T-cell (primary cell): Measurements from ENCODE around the gene VASH2. TPM values are rescaled to one million over a fixed set of nuclear protein-coding genes. Genes with fewer than 3 reads are reported as not detected.

Source experiments
- ATAC-seq, 4 experiments: fragments of 200-7000 bp in 3 of 4; fragments of 150-1000 bp in 1 of 4; cut with Tn5 transposase; replicated peaks in 1 of 4; 1 replicate in 3 of 4; 2 replicates in 1 of 4; pipeline ENCODE4 v1.10.0; 2021; ENCODE audit warnings: moderate library complexity in 3 of 4, mild to moderate bottlenecking in 2 of 4, moderate number of reproducible peaks in 1 of 4
- CTCF ChIA-PET, 2 donors: fragments of 300-600 bp; sonication (Branson Sonifier 250); formaldehyde crosslinking; loops; one replicate each; lab custom pipeline; 2022; ENCODE audit warnings: antibody characterized with exemption in 2 of 2; lab: Charles Lee
- POLR2A ChIA-PET, 2 donors: fragments of 300-600 bp; sonication (Branson Sonifier 250); formaldehyde crosslinking; loops; one replicate each; lab custom pipeline; 2022; ENCODE audit warnings: antibody characterized with exemption in 2 of 2; lab: Charles Lee
- DNase-seq, 35 experiments: peaks; one replicate each; pipeline versions ENCODE4 v3.0.0 to v3.0.0-alpha.2; 2013 to 2023
- H3K27ac ChIP-seq: one replicate; pipeline ENCODE4 v1.5.1; 2013; ENCODE audit warnings: low read length
- H3K27me3 ChIP-seq, 2 experiments: replicated peaks in 1 of 2; 1 replicate in 1 of 2; 2 replicates in 1 of 2; pipeline versions ENCODE4 v1.6.1 to v1.7.0; 2013; ENCODE audit warnings: low read length in 1 of 2, mixed read lengths in 1 of 2; ENCODE audit not compliant: control insufficient read depth in 2 of 2, insufficient read depth in 2 of 2; ENCODE audit errors: extremely low read depth in 1 of 2
- H3K36me3 ChIP-seq, 2 donors: 1 replicate in 1 of 2; 2 replicates in 1 of 2; pipeline versions ENCODE4 v1.6.1 to v1.7.0; 2013; ENCODE audit warnings: low read length in 1 of 2; ENCODE audit not compliant: control insufficient read depth in 2 of 2, insufficient read depth in 1 of 2; ENCODE audit errors: extremely low read depth in 1 of 2
- H3K4me1 ChIP-seq, 2 experiments: 1 replicate in 1 of 2; 2 replicates in 1 of 2; pipeline versions ENCODE4 v1.6.1 to v1.7.0; 2013; ENCODE audit warnings: low read length in 2 of 2, mixed read lengths in 1 of 2; ENCODE audit not compliant: insufficient read depth in 2 of 2, control insufficient read depth in 1 of 2; ENCODE audit errors: extremely low read depth in 1 of 2
- H3K4me3 ChIP-seq, 2 donors: 1 replicate in 1 of 2; 2 replicates in 1 of 2; pipeline versions ENCODE4 v1.5.1 to v1.7.0; 2013; ENCODE audit warnings: mild to moderate bottlenecking in 2 of 2, low read length in 1 of 2, moderate library complexity in 1 of 2; ENCODE audit not compliant: control insufficient read depth in 1 of 2; ENCODE audit errors: extremely low read depth in 1 of 2
- H3K9me3 ChIP-seq: 2 replicates; pipeline ENCODE4 v1.7.0; 2013
- H3K27ac Mint-ChIP-seq, 2 donors: one replicate each; pipeline ENCODE4 v1.8.0; 2020 to 2021; ENCODE audit warnings: mild to moderate bottlenecking in 2 of 2, mixed read lengths in 2 of 2
- H3K27me3 Mint-ChIP-seq, 2 donors: one replicate each; pipeline ENCODE4 v1.8.0; 2021 to 2022; ENCODE audit warnings: mixed read lengths in 2 of 2
- H3K36me3 Mint-ChIP-seq: one replicate; pipeline ENCODE4 v1.8.0; 2021; ENCODE audit warnings: mixed read lengths
- H3K4me1 Mint-ChIP-seq, 3 donors: one replicate each; pipeline ENCODE4 v1.8.0; 2020 to 2022; ENCODE audit warnings: mixed read lengths in 3 of 3, mild to moderate bottlenecking in 1 of 3
- H3K4me3 Mint-ChIP-seq, 3 donors: one replicate each; pipeline ENCODE4 v1.8.0; 2020 to 2022; ENCODE audit warnings: mild to moderate bottlenecking in 3 of 3, mixed read lengths in 3 of 3, moderate library complexity in 3 of 3
- H3K9me3 Mint-ChIP-seq, 3 donors: one replicate each; pipeline ENCODE4 v1.8.0; 2020 to 2022; ENCODE audit warnings: mixed read lengths in 3 of 3
- WGBS: methylation state at CpG from one replicate; pipeline ENCODE4 v1.1.5; 2013; ENCODE audit warnings: missing lambda C conversion rate; ENCODE audit not compliant: insufficient coverage; 5-methylcytosine and 5-hydroxymethylcytosine counted together
- total RNA-seq, 35 experiments: library from RNA in 6 of 35; stranded (reverse) in 6 of 35; fragments of 120-200 nt in 1 of 35; gene quantifications; one replicate each; pipeline versions ENCODE4 v1.2.1 to v1.2.4 and lab custom pipeline; 2013 to 2026

The VASH2 gene
- total RNA-seq, 5 donors from 2014 or later (not counting 1 experiment from before 2014, with no cell fraction given): 0.47 to 0.85 (median 0.53) TPM; not detected in 1

GRCh38 chr1:212945056-212945455 is 5.3 kb upstream of the VASH2 start:
- DNase-seq (no peak), ATAC-seq (no peak)
- H3K36me3 ChIP-seq: no peaks in the 10 kb centered on the region
- H3K4me1 ChIP-seq: peaks cover 0 to 2% of the 10 kb centered on the region in 2 experiments
- peaks cover 9 to 14% of the 10 kb centered on the region in 2 donors for H3K27me3 Mint-ChIP-seq
- H3K4me3 ChIP-seq: no peak overlapping the region
- POLR2A ChIA-PET: no interaction called here
- H3K36me3 Mint-ChIP-seq: no peaks in the 10 kb centered on the region
- H3K4me3 Mint-ChIP-seq: no peak overlapping the region
- H3K27ac ChIP-seq: no peak overlapping the region
- peaks cover 0 to 10% of the 10 kb centered on the region in 2 experiments for H3K27me3 ChIP-seq
- peaks cover under 1 to 5% (median 3%) of the 10 kb centered on the region in 3 donors for H3K4me1 Mint-ChIP-seq
- CTCF ChIA-PET: no interaction called here
- no peaks in the 10 kb centered on the region for H3K9me3 ChIP-seq
- H3K27ac Mint-ChIP-seq: no peak overlapping the region
- peaks cover 4 to 6% (median 4%) of the 10 kb centered on the region in 3 donors for H3K9me3 Mint-ChIP-seq
- WGBS: no CpG with 5 or more reads among the region's 2 CpGs

- no peaks in the 10 kb centered on the region for H3K36me3 ChIP-seq
- H3K9me3 ChIP-seq: no peaks in the 10 kb centered on the region
- CTCF ChIA-PET: no interaction called here
- no peak for DNase-seq
- Mint-ChIP-seq H3K36me3 (no peaks in the 10 kb centered on the region), H3K27ac (no peak overlapping the region), H3K4me1 (peaks cover 4 to 8% (median 5%) of the 10 kb centered on the region in 3 donors), H3K4me3 (no peak overlapping the region), H3K27me3 (peaks cover 12 to 17% of the 10 kb centered on the region in 2 donors), H3K9me3 (peaks cover 0 to 4% (median 2%) of the 10 kb centered on the region in 3 donors)
- H3K27ac ChIP-seq: no peak overlapping the region
- no peak for ATAC-seq
- peaks cover 0 to 16% of the 10 kb centered on the region in 2 experiments for H3K27me3 ChIP-seq
- no peak overlapping the region for H3K4me3 ChIP-seq
- H3K4me1 ChIP-seq: peaks cover 0 to 7% of the 10 kb centered on the region in 2 experiments
- POLR2A ChIA-PET: no interaction called here
- 80% methylated on average over 1 of the region's 4 CpGs for WGBS
Measured at GRCh38 chr1:212945463-212946160, 4.7 kb upstream of the VASH2 start.

- peaks cover 0 to 17% of the 10 kb centered on the region in 2 experiments for H3K4me1 ChIP-seq
- no peaks in the 10 kb centered on the region for H3K36me3 Mint-ChIP-seq
Measured at GRCh38 chr1:212946872-212947271, 3.5 kb upstream of the VASH2 start.

GRCh38 chr1:212949771-212950170 is 570 bp upstream of the VASH2 start:
- H3K27me3 ChIP-seq: peaks cover 2 to 44% of the 10 kb centered on the region in 2 experiments
- POLR2A ChIA-PET: no interaction called here
- DNase-seq (no peak), ATAC-seq (no peak)
- Mint-ChIP-seq H3K27me3 (peaks cover 29 to 52% of the 10 kb centered on the region in 2 donors), H3K9me3 (no peaks in the 10 kb centered on the region), H3K4me1 (peaks cover 4 to 21% (median 13%) of the 10 kb centered on the region in 3 donors), H3K27ac (no peak overlapping the region), H3K36me3 (no peaks in the 10 kb centered on the region), H3K4me3 (peak overlapping the region; percentile 67 to 80 (median 78))
- H3K36me3 ChIP-seq: no peaks in the 10 kb centered on the region
- no CpG with 5 or more reads among the region's 2 CpGs for WGBS
- CTCF ChIA-PET: no interaction called here
- H3K27ac ChIP-seq: no peak overlapping the region
- peaks cover 0 to 17% of the 10 kb centered on the region in 2 experiments for H3K4me1 ChIP-seq
- no peaks in the 10 kb centered on the region for H3K9me3 ChIP-seq
- H3K4me3 ChIP-seq: peak overlapping the region; percentile 43 to 82

More at GRCh38 chr1:212946872-212947271, 3.5 kb upstream of the VASH2 start:
- H3K4me3 Mint-ChIP-seq: no peak overlapping the region
- H3K4me3 ChIP-seq: no peak overlapping the region
- DNase-seq (no peak), ATAC-seq (no peak)
- CTCF ChIA-PET: no interaction called here
- H3K27me3 ChIP-seq: peaks cover 2 to 27% of the 10 kb centered on the region in 2 experiments
- POLR2A ChIA-PET: no interaction called here
- no peaks in the 10 kb centered on the region for H3K9me3 ChIP-seq
- H3K27ac ChIP-seq: no peak overlapping the region
- H3K9me3 Mint-ChIP-seq: no peaks in the 10 kb centered on the region
- no peak overlapping the region for H3K27ac Mint-ChIP-seq
- peaks cover 13 to 23% of the 10 kb centered on the region in 2 donors for H3K27me3 Mint-ChIP-seq
- H3K36me3 ChIP-seq: no peaks in the 10 kb centered on the region
- H3K4me1 Mint-ChIP-seq: peaks cover 4 to 13% (median 9%) of the 10 kb centered on the region in 3 donors

GRCh38 chr1:212951126-212951946 is 995 bp downstream of the VASH2 start:
- H3K4me3 ChIP-seq: peak overlapping the region; percentile 43 to 82
- CTCF ChIA-PET: interaction anchor here in 1 of 2 donors (1.1 kb wide), 1 partner anchor 16 kb away, joined by 3 read pairs; no protein-coding TSS in a partner anchor
- no peaks in the 10 kb centered on the region for H3K9me3 ChIP-seq
- Mint-ChIP-seq H3K9me3 (no peaks in the 10 kb centered on the region), H3K4me3 (peak overlapping the region; percentile 67 to 80 (median 78)), H3K27ac (no peak overlapping the region), H3K27me3 (peaks cover 35 to 56% of the 10 kb centered on the region in 2 donors), H3K4me1 (peaks cover 4 to 21% (median 13%) of the 10 kb centered on the region in 3 donors), H3K36me3 (no peaks in the 10 kb centered on the region)
- no peaks in the 10 kb centered on the region for H3K36me3 ChIP-seq
- ATAC-seq: peak in 2 of 4 experiments; percentile 14 to 16
- no peak for DNase-seq
- peaks cover 2 to 46% of the 10 kb centered on the region in 2 experiments for H3K27me3 ChIP-seq
- POLR2A ChIA-PET: no interaction called here
- 6% methylated on average over 59 of the region's 72 CpGs for WGBS
- no peak overlapping the region for H3K27ac ChIP-seq
- H3K4me1 ChIP-seq: peaks cover 0 to 17% of the 10 kb centered on the region in 2 experiments

GRCh38 chr1:212951947-212952640 is 1.8 kb downstream of the VASH2 start:
- no peak overlapping the region for H3K27ac ChIP-seq
- H3K4me1 ChIP-seq: peaks cover 0 to 17% of the 10 kb centered on the region in 2 experiments
- H3K9me3 Mint-ChIP-seq: no peaks in the 10 kb centered on the region
- ChIA-PET CTCF (interaction anchor here in 1 of 2 donors (1.1 kb wide), 1 partner anchor 16 kb away, joined by 3 read pairs; no protein-coding TSS in a partner anchor), POLR2A (no interaction called here)
- no peaks in the 10 kb centered on the region for H3K36me3 ChIP-seq
- peaks cover 2 to 47% of the 10 kb centered on the region in 2 experiments for H3K27me3 ChIP-seq
- peaks cover 35 to 58% of the 10 kb centered on the region in 2 donors for H3K27me3 Mint-ChIP-seq
- DNase-seq (no peak), ATAC-seq (no peak)
- H3K4me3 ChIP-seq: peak overlapping the region in 1 of 2 donors; percentile 11
- H3K4me3 Mint-ChIP-seq: peak overlapping the region; percentile 9 to 80 (median 62)
- peaks cover 4 to 21% (median 13%) of the 10 kb centered on the region in 3 donors for H3K4me1 Mint-ChIP-seq
- WGBS: no CpG with 5 or more reads among the region's 4 CpGs
- no peaks in the 10 kb centered on the region for H3K36me3 Mint-ChIP-seq
- H3K9me3 ChIP-seq: no peaks in the 10 kb centered on the region
- no peak overlapping the region for H3K27ac Mint-ChIP-seq
